K562 (cell line): ENCODE data around the gene ARID5B. TPM values are rescaled to one million over a fixed set of nuclear protein-coding genes. Genes with fewer than 3 reads are reported as not detected.

Source experiments
- ATAC-seq: fragments of 200-7000 bp; cut with Tn5 transposase; 3 replicates; pipeline ENCODE4 v1.9.1; 2020; ENCODE audit warnings: moderate library complexity
- BruUV-seq: library from RNA; stranded (reverse); fragments of 400-500 nt; replicated peaks from 2 replicates; lab custom pipeline; 2021; lab: Mats Ljungman, UMichigan
- CTCF ChIA-PET: fragments of 300-600 bp; formaldehyde crosslinking; extraction: SDS; loops from one replicate; lab custom pipeline; 2021; ENCODE audit warnings: low intra/inter-chr PET ratio; lab: Yijun Ruan, JAX
- POLR2A ChIA-PET: fragments of 300-600, 350-650 bp; sonication (Branson Sonifier 250); formaldehyde crosslinking; extraction: SDS; loops from one replicate; lab custom pipeline; 2021; ENCODE audit warnings: antibody characterized with exemption, inconsistent platforms; lab: Yijun Ruan, JAX
- DNase-seq, 4 experiments: peaks; one replicate each; pipeline versions ENCODE4 v3.0.0 to v3.0.0-alpha.2; 2011 to 2018; ENCODE audit warnings: low spot score in 3 of 4, mixed read lengths in 3 of 4; ENCODE audit errors: extremely low read depth in 1 of 4
- FAIRE-seq: peaks from 2 replicates; lab custom pipeline; 2011; peaks lifted over from hg19 to GRCh38; lab: Jason Lieb, UNC
- H2AFZ ChIP-seq: 2 replicates; pipeline ENCODE4 v1.6.0; 2011; ENCODE audit warnings: low read depth, low read length, control low read depth, inconsistent platforms
- H3K27ac ChIP-seq: fragments of 200-600 bp; 3 replicates; pipeline ENCODE4 v1.8.0; 2011; ENCODE audit warnings: low read depth, mild to moderate bottlenecking, control low read depth, inconsistent platforms, low read length, moderate library complexity, mixed read lengths; ENCODE audit errors: extremely low read depth
- H3K27me3 ChIP-seq, 2 experiments: fragments of 300-600 bp in 1 of 2; 2 replicates in 1 of 2; 3 replicates in 1 of 2; pipeline versions ENCODE4 v1.6.0 to v1.8.0; 2011; ENCODE audit warnings: inconsistent platforms in 2 of 2, low read length in 2 of 2, mild to moderate bottlenecking in 1 of 2, mixed read lengths in 1 of 2, moderate library complexity in 1 of 2; ENCODE audit not compliant: control insufficient read depth in 2 of 2, insufficient read depth in 2 of 2
- H3K36me3 ChIP-seq: fragments of 300-600 bp; 3 replicates; pipeline ENCODE4 v1.8.0; 2011; ENCODE audit warnings: mild to moderate bottlenecking, low read length, inconsistent platforms; ENCODE audit not compliant: control insufficient read depth, insufficient read depth
- H3K4me1 ChIP-seq, 2 experiments: fragments of 200-600 bp in 1 of 2; replicated peaks in 1 of 2; 2 replicates in 1 of 2; 3 replicates in 1 of 2; pipeline versions ENCODE4 v1.5.1 to v1.8.0; 2011; ENCODE audit warnings: inconsistent platforms in 2 of 2, low read length in 2 of 2, mild to moderate bottlenecking in 1 of 2, mixed read lengths in 1 of 2, moderate library complexity in 1 of 2; ENCODE audit not compliant: control insufficient read depth in 2 of 2, insufficient read depth in 2 of 2
- H3K4me2 ChIP-seq: 2 replicates; pipeline ENCODE4 v1.6.1; 2011; ENCODE audit warnings: low read length, control low read depth, inconsistent platforms, mixed read lengths; ENCODE audit not compliant: insufficient read depth
- H3K4me3 ChIP-seq: fragments of 200-600 bp; sonication (generic), shearing (Covaris generic); 2 replicates; pipeline ENCODE4 v1.5.1; 2016; ENCODE audit warnings: control low read depth, inconsistent platforms
- H3K79me2 ChIP-seq: fragments of 200-600 bp; 3 replicates; pipeline ENCODE4 v1.8.0; 2011; ENCODE audit warnings: low read length, inconsistent platforms; ENCODE audit not compliant: control insufficient read depth, insufficient read depth
- H3K9ac ChIP-seq, 2 experiments: 2 replicates each; pipeline versions ENCODE4 v1.6.0 to v1.6.1; 2011; ENCODE audit warnings: low read depth in 2 of 2, low read length in 2 of 2, control low read depth in 1 of 2, inconsistent platforms in 1 of 2, mild to moderate bottlenecking in 1 of 2, mixed read lengths in 1 of 2; ENCODE audit not compliant: insufficient read depth in 1 of 2
- H3K9me1 ChIP-seq: one replicate; pipeline ENCODE4 v1.6.0; 2011; ENCODE audit warnings: inconsistent platforms, mild to moderate bottlenecking, low read length, moderate library complexity; ENCODE audit not compliant: control insufficient read depth, insufficient read depth
- H3K9me3 ChIP-seq: replicated peaks from 2 replicates; pipeline ENCODE4 v1.5.1; 2011; ENCODE audit warnings: low read depth, low read length, inconsistent platforms; ENCODE audit not compliant: control insufficient read depth, insufficient read depth
- H4K20me1 ChIP-seq: replicated peaks from 2 replicates; pipeline ENCODE4 v1.6.1; 2011; ENCODE audit warnings: low read length, inconsistent platforms, mixed read lengths; ENCODE audit not compliant: control insufficient read depth, insufficient read depth
- BDP1 ChIP-seq: IDR thresholded peaks from 3 replicates; pipeline ENCODE4 v1.6.1; 2011; ENCODE audit not compliant: insufficient read length, insufficient read depth
- CCAR2 ChIP-seq: fragments of 200-400 bp; formaldehyde crosslinking; IDR thresholded peaks from 2 replicates; pipeline ENCODE4 v1.6.1; 2017; ENCODE audit warnings: mild to moderate bottlenecking, low read depth, low read length
- CREBBP ChIP-seq: IDR thresholded peaks from one replicate; pipeline ENCODE4 v1.6.1; 2012; ENCODE audit warnings: low read depth, mild to moderate bottlenecking, control low read depth, inconsistent platforms, low read length
- KDM4B ChIP-seq, 2 experiments: fragments of 450-650 bp in 1 of 2; sonication (generic) in 1 of 2; IDR thresholded peaks; 2 replicates each; pipeline ENCODE4 v1.6.1; 2016 to 2017; ENCODE audit warnings: borderline replicate concordance in 2 of 2, antibody characterized with exemption in 1 of 2, low read depth in 1 of 2, mild to moderate bottlenecking in 1 of 2
- KLF10 ChIP-seq: fragments of 250-450 bp; sonication (Bioruptor Pico); IDR thresholded peaks from 2 replicates; pipeline ENCODE4 v1.6.1; 2021; ENCODE audit warnings: matching md5 sums
- NONO ChIP-seq, 2 experiments: fragments of 200-400 bp in 1 of 2; fragments of 450-650 bp in 1 of 2; formaldehyde crosslinking in 1 of 2; IDR thresholded peaks; 2 replicates each; pipeline ENCODE4 v1.6.1; 2017; ENCODE audit warnings: low read depth in 2 of 2, mild to moderate bottlenecking in 2 of 2, moderate library complexity in 2 of 2, low read length in 1 of 2
- PHF20 ChIP-seq: fragments of 450-650 bp; IDR thresholded peaks from 2 replicates; pipeline ENCODE4 v1.6.1; 2018; ENCODE audit not compliant: partially characterized antibody
- RBM25 ChIP-seq: fragments of 200-400 bp; formaldehyde crosslinking; IDR thresholded peaks from 2 replicates; pipeline ENCODE4 v1.6.1; 2018; ENCODE audit warnings: low read length, low read depth, moderate library complexity; ENCODE audit not compliant: severe bottlenecking
- STAT5A ChIP-seq: IDR thresholded peaks from 2 replicates; pipeline ENCODE4 v1.6.1; 2012; ENCODE audit warnings: low read length, inconsistent platforms, borderline replicate concordance
- TRIM24 ChIP-seq, 2 experiments: fragments of 450-650 bp; IDR thresholded peaks; 2 replicates each; pipeline ENCODE4 v1.6.1; 2016
- ZBTB33 ChIP-seq: sonication (generic); formaldehyde crosslinking; IDR thresholded peaks from 2 replicates; pipeline ENCODE4 v1.8.1; 2023; ENCODE audit warnings: mild to moderate bottlenecking, missing genetic modification reagents
- ZFP36 ChIP-seq: fragments of 150-350 bp; IDR thresholded peaks from 2 replicates; pipeline ENCODE4 v1.6.1; 2018; ENCODE audit warnings: low read length, low read depth; ENCODE audit not compliant: partially characterized antibody
- ZNF785 ChIP-seq: fragments of 250-450 bp; sonication (Bioruptor Pico); IDR thresholded peaks from 2 replicates; pipeline ENCODE4 v1.4.0; 2020; ENCODE audit warnings: mild to moderate bottlenecking
- ZSCAN32 ChIP-seq: fragments of 450-650 bp; formaldehyde crosslinking; IDR thresholded peaks from 2 replicates; pipeline ENCODE4 v1.4.0; 2020; ENCODE audit warnings: mild to moderate bottlenecking, moderate library complexity
- WGBS: fragments of 100-300 bp; shearing (Covaris generic); methylation state at CpG from one replicate; pipeline ENCODE4 v1.1.6; 2016; ENCODE audit warnings: low coverage, mixed read lengths; ENCODE audit not compliant: insufficient coverage; ENCODE audit errors: missing lambda C conversion rate; 5-methylcytosine and 5-hydroxymethylcytosine counted together
- in situ Hi-C: fragments of 300-500 bp; cut with MboI; formaldehyde crosslinking; loops from 4 replicates; pipeline ENCODE4 v1.15.0; 2018; ENCODE audit warnings: inconsistent platforms, mixed read lengths
- intact Hi-C: fragments of 100-400 bp; cut with micrococcal nuclease; formaldehyde crosslinking; loops from 2 replicates; pipeline ENCODE4 v1.14.2; 2022
- polyA plus RNA-seq, 8 experiments: library from polyadenylated mRNA; depleted of rRNA in 4 of 8; stranded (reverse) in 5 of 8; unstranded in 3 of 8; fragments of >200 nt; fragmentation: Nextera tagmentation in 2 of 8; fragmentation: Illumina TruSeq in 1 of 8; extraction: Ambion mirVana in 2 of 8; extraction: Trizol in 1 of 8; gene quantifications; 2 replicates each; pipeline versions ENCODE4 v1.2.1 to v1.2.3, GENCODE V29; 2011 to 2014; ENCODE audit warnings: inconsistent platforms in 1 of 8, missing spikeins in 1 of 8
- total RNA-seq, 7 experiments: library from RNA; depleted of rRNA in 6 of 7; stranded (reverse); fragments of >200 nt in 6 of 7; fragmentation: Illumina TruSeq in 2 of 7; extraction: Trizol in 2 of 7; gene quantifications; 2 replicates each; pipeline versions ENCODE4 v1.2.1 to v1.2.3, GENCODE V29; 2011 to 2021; ENCODE audit warnings: low replicate concordance in 1 of 7
- TF ChIP-seq, protein P1 (sequence below), 2 experiments: fragments of 450-650 bp in 1 of 2; sonication (generic) in 1 of 2; formaldehyde crosslinking; conservative IDR thresholded peaks; 2 replicates each; pipeline versions ENCODE4 v1.4.0 to v1.8.1; 2020 to 2022; ENCODE audit warnings: mild to moderate bottlenecking in 1 of 2, missing genetic modification reagents in 1 of 2
- TF ChIP-seq, protein P2 (sequence below): sonication (generic); formaldehyde crosslinking; IDR thresholded peaks from 2 replicates; pipeline ENCODE4 v1.8.1; 2023; ENCODE audit warnings: missing genetic modification reagents, mild to moderate bottlenecking, borderline replicate concordance

ARID5B gene
- total and polyA plus RNA-seq, 9 of the 15 experiments (the other 6 are each of a cell fraction or from before 2014, with no cell fraction given): 0.48 to 1.6 (median 0.80) TPM

GRCh38 chr10:62067560-62067959 is 166.1 kb downstream of the ARID5B start:
- H3K9me3 ChIP-seq: no peaks in the 10 kb centered on the region
- H4K20me1 ChIP-seq: no peaks in the 10 kb centered on the region
- no TSS peak for BruUV-seq
- ChIA-PET CTCF (no interaction called here), POLR2A (no interaction called here)
- in situ Hi-C loops (no loop called here), intact Hi-C loops (no loop called here)
- TF ChIP-seq ZNF785: no peak
- no peak for TF ChIP-seq CCAR2
- TF ChIP-seq, protein P1, sequence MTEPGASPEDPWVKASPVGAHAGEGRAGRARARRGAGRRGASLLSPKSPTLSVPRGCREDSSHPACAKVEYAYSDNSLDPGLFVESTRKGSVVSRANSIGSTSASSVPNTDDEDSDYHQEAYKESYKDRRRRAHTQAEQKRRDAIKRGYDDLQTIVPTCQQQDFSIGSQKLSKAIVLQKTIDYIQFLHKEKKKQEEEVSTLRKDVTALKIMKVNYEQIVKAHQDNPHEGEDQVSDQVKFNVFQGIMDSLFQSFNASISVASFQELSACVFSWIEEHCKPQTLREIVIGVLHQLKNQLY (CRISPR knock-in tag; conservative IDR thresholded peaks at IDR 0.05): no peak
- no peak for TF ChIP-seq NONO (IDR thresholded peaks at IDR 0.05; ENCODE audit: low read depth in 2 of 2, low read length in 1 of 2)
- no peak for TF ChIP-seq TRIM24 (IDR thresholded peaks at IDR 0.05)
- no peak for TF ChIP-seq KLF10 (CRISPR knock-in tag)
- TF ChIP-seq BDP1: no peak
- no peak for TF ChIP-seq CREBBP
- TF ChIP-seq, protein P2, sequence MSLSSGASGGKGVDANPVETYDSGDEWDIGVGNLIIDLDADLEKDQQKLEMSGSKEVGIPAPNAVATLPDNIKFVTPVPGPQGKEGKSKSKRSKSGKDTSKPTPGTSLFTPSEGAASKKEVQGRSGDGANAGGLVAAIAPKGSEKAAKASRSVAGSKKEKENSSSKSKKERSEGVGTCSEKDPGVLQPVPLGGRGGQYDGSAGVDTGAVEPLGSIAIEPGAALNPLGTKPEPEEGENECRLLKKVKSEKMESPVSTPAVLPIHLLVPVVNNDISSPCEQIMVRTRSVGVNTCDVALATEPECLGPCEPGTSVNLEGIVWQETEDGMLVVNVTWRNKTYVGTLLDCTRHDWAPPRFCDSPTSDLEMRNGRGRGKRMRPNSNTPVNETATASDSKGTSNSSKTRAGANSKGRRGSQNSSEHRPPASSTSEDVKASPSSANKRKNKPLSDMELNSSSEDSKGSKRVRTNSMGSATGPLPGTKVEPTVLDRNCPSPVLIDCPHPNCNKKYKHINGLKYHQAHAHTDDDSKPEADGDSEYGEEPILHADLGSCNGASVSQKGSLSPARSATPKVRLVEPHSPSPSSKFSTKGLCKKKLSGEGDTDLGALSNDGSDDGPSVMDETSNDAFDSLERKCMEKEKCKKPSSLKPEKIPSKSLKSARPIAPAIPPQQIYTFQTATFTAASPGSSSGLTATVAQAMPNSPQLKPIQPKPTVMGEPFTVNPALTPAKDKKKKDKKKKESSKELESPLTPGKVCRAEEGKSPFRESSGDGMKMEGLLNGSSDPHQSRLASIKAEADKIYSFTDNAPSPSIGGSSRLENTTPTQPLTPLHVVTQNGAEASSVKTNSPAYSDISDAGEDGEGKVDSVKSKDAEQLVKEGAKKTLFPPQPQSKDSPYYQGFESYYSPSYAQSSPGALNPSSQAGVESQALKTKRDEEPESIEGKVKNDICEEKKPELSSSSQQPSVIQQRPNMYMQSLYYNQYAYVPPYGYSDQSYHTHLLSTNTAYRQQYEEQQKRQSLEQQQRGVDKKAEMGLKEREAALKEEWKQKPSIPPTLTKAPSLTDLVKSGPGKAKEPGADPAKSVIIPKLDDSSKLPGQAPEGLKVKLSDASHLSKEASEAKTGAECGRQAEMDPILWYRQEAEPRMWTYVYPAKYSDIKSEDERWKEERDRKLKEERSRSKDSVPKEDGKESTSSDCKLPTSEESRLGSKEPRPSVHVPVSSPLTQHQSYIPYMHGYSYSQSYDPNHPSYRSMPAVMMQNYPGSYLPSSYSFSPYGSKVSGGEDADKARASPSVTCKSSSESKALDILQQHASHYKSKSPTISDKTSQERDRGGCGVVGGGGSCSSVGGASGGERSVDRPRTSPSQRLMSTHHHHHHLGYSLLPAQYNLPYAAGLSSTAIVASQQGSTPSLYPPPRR (CRISPR knock-in tag): no peak
- no peak for TF ChIP-seq ZBTB33 (CRISPR knock-in tag)
- TF ChIP-seq STAT5A: no peak
- TF ChIP-seq KDM4B (IDR thresholded peaks at IDR 0.05; ENCODE audit: borderline replicate concordance in 2 of 2, low read depth in 1 of 2): no peak
- TF ChIP-seq PHF20: no peak
- TF ChIP-seq RBM25: peak; percentile 66
- peak; percentile 57 for TF ChIP-seq ZFP36
- TF ChIP-seq ZSCAN32: no peak
- H3K36me3 ChIP-seq: no peaks in the 10 kb centered on the region
- DNase-seq (no peak), FAIRE-seq (no peak), ATAC-seq (no peak)
- H2AFZ ChIP-seq: no peak overlapping the region
- H3K4me3 ChIP-seq: no peak overlapping the region
- no peak overlapping the region for H3K27ac ChIP-seq
- 0 out of 5 replicates have a peak, but pooled peaks cover 0 to 3% of the 10 kb centered on the region in 2 experiments for H3K4me1 ChIP-seq
- WGBS: 10% methylated on average over 1 of the region's 1 CpG
- no peak overlapping the region for H3K9ac ChIP-seq
- H3K9me1 ChIP-seq: no peaks in the 10 kb centered on the region
- H3K79me2 ChIP-seq: no peaks in the 10 kb centered on the region
- H3K4me2 ChIP-seq: no peak overlapping the region
- H3K27me3 ChIP-seq: no peaks in the 10 kb centered on the region
